CD4-positive, alpha-beta T cell treated with Interleukin-21 for 1 hour (primary cell): Measurements from ENCODE around the gene RBM28.
"Not testable (repeated sequence)": the region's sequence is repeated elsewhere in the genome, so short reads cannot be mapped to it uniquely, and the experiment has no call there.

ENCODE experiments used
- DNase-seq: peaks from one replicate; pipeline ENCODE4 v3.0.0-alpha.2; 2020

Gene RBM28

GRCh38 chr7:128347647-128348097 lies 4.0 kb upstream of the RBM28 start:
- peak; percentile 49 for DNase-seq

- DNase-seq: no peak
Observed at GRCh38 chr7:128344431-128344774, 695 bp upstream of the RBM28 start.

DNA sequence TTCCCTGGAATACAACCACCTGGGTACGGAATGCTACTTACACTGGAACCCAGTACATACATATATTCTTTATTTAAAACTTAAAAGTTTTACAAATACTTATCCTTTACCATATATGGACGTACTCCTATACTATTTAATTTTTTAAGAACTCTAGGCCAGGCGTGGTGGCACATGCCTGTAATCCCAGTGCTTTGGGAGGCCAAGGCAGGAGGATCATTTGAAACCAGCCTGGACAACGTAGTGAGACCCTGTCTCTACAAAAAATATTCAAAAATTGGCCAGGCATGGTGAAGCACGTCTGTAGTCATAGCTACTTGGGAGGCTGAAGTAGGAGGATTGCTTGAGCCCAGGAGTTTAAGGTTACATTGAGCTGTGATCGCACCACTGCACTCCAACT lies 2.0 kb downstream of the RBM28 start:
- DNase-seq: no peak

- no peak for DNase-seq
Observed at GRCh38 chr7:128335730-128336129, 8.0 kb downstream of the RBM28 start.

DNA sequence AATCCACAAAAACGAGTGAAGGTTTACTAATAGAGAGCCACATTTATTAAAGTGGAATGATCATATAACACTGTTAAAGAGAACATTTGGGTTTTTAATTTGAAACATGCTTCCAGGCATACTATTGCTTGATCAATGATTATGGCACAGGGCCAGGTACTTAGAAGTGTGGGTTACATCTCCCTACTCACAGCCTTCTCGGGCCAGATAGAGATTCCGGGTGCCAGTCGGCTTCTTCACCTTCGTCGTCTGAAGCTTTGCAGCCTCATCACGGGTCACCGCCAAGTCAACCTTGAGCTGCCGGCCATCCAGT lies 19.4 kb downstream of the RBM28 start:
- no peak for DNase-seq

GRCh38 chr7:128323459-128324367 lies 20.0 kb downstream of the RBM28 start:
- no peak for DNase-seq

- DNase-seq: no peak
Observed at GRCh38 chr7:128323040-128323439, 20.7 kb downstream of the RBM28 start.

DNA sequence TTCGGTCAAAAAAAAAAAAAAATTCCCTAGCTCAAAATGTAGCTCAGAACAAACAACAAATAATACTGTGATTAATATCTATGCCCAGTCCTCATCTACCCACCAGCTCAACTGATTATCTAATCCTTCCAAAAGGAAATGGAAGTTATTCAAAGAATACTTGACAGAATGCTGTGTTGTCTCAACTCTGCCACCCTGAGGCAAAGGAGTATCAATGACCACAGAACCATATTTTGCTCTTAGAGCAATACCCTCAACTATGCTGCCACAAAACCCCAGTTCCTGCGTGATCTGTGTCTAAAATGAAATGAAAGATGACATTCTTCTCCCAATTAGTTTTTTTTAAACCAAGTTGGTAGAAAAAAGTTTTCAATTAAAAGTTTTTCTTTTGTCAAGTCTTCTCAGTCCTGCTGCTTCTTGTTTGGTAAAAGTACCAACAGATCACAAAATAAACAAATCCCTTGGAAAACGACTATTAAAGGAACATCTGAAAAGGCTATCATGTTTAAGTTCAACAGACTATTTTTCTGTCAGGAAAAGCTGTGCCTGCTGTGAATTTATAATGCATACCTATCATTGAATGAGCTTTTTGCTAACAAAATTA lies 21.6 kb downstream of the RBM28 start:
- peak; percentile 46 for DNase-seq

- DNase-seq: no peak
Observed at GRCh38 chr7:128321044-128321422, 22.7 kb downstream of the RBM28 start.

GRCh38 chr7:128318691-128319090 lies 25.0 kb downstream of the RBM28 start:
- no peak for DNase-seq

- DNase-seq: no peak
Observed at GRCh38 chr7:128311013-128311412, 32.7 kb downstream of the RBM28 start.

DNA sequence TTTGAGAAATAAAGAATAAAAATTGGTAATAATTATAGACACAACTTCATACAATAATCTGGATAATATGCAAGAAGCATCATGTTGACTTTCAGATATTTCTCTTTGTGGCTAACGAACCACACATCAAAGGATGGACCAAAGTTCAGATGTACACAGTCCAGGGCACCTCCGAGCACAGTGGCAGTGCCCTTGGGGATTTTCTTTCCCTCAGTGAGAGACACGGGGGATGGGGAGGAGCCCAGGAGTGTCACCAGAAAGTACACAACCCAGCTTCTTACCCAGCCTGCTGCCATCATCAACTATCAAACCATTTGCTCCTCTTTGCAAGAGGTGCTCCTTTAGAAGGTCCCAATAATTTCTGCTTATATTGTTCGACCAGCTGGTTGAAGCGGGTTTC lies 33.2 kb downstream of the RBM28 start:
- DNase-seq: no peak

GRCh38 chr7:128309976-128310375 lies 33.7 kb downstream of the RBM28 start:
- no peak for DNase-seq

DNA sequence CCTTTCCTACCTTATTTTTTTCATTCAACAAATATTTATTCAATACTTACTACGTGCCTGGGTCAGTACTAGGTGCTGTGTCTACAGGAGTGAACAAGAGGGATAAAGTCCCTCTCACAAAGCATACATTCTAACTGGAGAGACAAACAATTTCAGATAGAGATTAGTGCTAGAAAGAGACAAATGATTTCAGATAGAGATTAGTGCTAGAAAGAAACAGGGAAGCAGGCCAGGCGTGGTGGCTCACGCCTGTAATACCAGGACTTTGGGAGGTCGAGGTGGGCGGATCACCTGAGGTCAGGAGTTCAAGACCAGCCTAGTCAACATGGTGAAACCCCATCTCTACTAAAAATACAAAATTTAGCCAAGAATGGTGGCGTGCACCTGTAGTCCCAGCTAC lies 34.6 kb downstream of the RBM28 start:
- no peak for DNase-seq

GRCh38 chr7:128307061-128307460 lies 36.6 kb downstream of the RBM28 start:
- no peak for DNase-seq

DNA sequence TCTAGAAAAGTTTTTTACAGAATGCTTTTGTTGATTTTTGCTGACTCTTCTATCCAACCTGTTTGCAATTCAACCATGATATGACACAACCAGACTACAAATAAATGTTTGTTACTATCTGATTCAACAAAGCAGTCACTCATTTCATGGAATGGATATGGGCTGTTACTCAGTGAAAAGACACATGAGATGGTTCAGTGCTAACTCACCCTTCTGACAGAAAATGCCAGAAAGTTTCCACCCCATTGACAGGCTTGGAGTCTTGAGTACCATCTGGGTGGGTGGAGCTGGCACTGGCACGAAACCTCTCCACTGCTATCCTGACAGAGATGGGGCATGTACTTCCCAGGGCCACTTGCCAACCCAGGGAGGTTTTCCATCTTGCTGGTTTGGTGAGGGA lies 39.5 kb downstream of the RBM28 start:
- no peak for DNase-seq

- no peak for DNase-seq
Observed at GRCh38 chr7:128303643-128304042, 40.1 kb downstream of the RBM28 start.

DNA sequence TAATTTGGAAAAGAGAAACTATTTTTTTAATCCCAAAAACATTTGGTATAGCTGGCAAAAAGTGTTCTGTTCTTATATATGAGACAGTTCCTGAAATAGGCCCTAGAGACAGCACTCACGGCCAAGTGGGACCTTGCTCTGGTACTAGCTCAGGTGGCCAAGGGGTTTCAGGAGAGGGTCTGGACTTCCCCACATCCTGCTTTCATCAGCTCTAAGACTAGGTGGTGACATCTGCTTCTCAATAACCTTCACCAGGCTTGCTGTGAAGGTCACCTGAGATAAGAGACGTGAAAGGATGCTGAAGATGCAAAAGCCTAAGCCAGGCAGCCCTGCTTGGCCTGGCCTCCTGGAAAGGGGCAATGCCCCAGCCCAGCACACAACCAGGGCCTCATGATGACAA lies 40.6 kb downstream of the RBM28 start:
- no peak for DNase-seq

DNA sequence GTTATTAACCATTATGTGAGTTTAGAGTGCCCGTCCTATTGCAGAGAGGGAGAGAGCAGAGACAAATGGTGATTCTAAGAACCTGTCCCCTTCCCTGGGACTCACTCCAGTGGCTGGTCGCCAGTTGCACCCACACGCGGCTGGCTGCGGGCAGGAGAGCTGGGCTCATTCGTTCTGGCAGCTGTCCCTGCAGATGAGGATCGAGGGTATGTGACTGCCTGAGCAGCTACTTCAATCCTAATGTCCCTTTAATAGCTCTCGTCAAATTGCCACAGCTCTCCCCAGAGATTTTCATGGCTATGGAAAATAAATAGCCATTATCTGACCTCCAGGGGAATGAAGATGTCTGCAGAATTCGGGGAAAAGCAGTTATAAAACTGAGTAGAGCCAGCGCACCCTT lies 41.6 kb downstream of the RBM28 start:
- DNase-seq: no peak

DNA sequence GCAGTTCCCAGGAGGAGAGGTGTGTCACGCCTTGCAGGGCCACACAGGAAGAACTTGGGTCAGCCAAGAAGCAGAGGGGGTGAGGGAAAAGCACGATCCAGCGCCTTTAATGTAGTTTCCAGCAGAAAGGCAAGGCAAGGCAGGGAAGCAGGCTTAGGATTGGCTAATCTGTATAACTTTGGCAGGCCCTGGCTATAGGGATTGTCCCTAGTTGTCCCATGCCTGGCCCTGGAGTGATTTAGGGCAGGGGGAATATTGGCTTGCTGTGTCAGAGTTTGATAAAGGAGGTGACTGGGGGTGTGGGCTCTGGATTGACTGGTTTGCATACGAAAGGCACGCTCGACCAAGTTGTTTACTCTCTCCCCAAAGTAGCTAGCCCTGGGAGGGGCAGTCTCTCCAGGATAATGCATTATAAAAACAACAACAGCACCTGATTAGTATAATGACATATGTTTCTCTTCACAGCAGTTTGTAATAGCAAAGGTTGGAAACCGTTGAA lies 44.5 kb downstream of the RBM28 start:
- DNase-seq: no peak

DNA sequence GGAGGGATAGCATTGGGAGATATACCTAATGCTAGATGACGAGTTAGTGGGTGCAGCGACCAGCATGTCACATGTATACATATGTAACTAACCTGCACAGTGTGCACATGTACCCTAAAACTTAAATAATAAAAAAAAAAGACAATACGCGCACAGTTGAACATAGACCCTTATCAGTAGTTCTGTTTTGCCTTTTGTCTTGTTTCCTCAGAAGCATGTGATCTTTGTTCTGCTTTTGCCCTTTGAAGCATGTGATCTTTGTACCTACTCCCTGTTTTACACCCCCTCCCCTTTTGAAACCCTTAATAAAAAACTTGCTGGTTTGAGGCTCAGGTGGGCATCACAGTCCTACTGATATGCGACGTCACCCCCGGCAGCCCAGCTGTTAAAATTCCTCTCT lies 45.7 kb downstream of the RBM28 start:
- not testable (repeated sequence) for DNase-seq

DNA sequence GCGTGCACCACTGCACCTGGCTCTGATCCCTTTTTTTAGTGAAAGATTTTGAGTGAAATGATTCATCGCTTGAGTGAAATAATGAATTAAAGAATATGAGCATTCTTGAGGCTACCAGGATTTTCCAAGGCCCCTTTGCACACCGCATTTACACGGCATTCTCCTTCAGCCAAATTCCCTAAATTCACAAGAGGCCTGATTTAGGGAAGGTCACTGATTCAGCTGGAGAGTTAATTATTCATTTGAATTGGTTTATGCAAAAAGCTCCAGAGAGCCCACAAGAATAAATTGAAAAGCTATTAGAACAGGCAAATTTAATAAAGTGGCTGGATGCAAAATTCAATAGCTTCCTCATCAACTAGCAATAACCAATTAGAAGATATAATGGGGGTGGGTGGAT lies 56.2 kb downstream of the RBM28 start:
- no peak for DNase-seq

- no peak for DNase-seq
Observed at GRCh38 chr7:128284102-128284501, 59.6 kb downstream of the RBM28 start.

DNA sequence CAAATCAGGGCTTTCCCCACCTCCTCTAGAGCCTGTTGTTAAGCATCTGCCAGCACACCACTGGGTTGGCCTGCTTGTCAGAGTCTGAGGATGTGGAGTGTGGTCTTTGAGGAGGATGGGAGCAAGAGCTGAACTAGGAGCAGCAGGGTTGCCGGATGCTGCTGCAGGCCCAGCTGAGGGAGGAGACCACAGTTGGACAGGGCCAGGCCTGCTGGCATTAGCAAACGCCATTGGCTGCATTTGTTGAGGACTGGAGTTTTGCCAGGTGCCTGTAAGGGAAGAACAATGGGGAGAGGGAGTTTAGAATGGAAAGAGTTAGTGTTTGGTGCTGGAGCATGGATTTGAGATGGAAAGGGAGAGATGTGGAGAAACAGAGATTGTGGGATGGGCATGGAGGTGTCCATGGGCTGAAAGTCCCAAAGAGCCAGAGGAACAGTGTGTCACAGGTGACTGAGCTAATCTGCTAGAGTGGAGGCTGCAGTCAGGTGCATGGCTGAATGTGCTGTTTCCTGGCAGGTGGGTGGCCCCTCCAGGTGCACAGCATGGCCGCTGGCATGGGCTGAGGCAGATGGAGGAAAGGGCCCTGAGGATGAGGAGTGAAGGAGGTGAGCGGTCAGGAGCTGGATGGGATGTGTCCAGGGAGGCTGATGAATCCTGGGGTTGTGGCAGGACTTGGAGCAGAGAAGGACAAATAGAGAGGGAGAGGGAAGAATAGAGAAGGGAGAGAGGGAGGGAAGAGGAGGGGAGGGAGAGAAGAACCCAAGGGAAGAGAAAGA lies 61.9 kb downstream of the RBM28 start:
- no peak for DNase-seq
